Measurements from ENCODE around the gene CTF1. TPM values are rescaled to one million over a fixed set of nuclear protein-coding genes. Genes with fewer than 3 reads are reported as not detected.
"Not testable (repeated sequence)": the region's sequence is repeated elsewhere in the genome, so short reads cannot be mapped to it uniquely, and the experiment has no call there.

The CTF1 gene
- total RNA-seq, 1 experiment from 2014 or later, result 11.6 TPM

DNA sequence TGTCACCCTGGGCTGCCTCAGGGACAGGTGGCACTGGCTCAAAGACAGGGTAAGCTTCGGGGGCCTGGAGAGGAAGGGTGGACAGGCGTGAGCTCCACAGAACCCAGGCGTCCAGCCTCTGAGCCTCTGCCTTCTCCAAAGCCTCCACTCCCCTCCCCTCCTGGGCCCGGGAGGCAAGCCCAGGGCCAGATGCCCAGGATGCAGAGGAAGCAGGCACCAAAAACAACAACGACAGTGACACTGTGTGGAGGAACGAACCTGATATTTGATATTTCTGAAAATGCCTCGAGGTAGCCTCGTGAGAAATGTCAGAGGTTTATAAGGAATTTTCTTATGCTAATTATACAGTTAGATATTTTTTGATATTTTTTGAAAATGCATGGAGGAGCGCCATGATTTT lies 8.5 kb upstream of the CTF1 start:
- BruUV-seq (replicated peaks), result no TSS peak
- Histone ChIP-seq H2AFZ (no peak overlapping the region), H3K27me3 (ENCODE audit: insufficient read depth, low read depth) (no peaks in the 10 kb centered on the region), H3K9me3 (ENCODE audit: insufficient read depth, low read depth) (no peaks in the 10 kb centered on the region), H3K9me2 (ENCODE audit: insufficient read depth) (no peaks in the 10 kb centered on the region), H3K79me2 (ENCODE audit: low read depth) (peaks cover 4% of the 10 kb centered on the region), H4K20me1 (ENCODE audit: insufficient read depth) (no peaks in the 10 kb centered on the region), H3K4me3 (no peak overlapping the region), H3K36me3 (ENCODE audit: low read depth) (0 out of 2 replicates have a peak, but pooled peaks cover 7% of the 10 kb centered on the region), H3K4me2 (no peak overlapping the region), H3F3A (ENCODE audit: insufficient read depth, low read depth) (peaks cover 20% of the 10 kb centered on the region; the same call in 1 of the 2 replicates), H3K4me1 (replicated peaks; ENCODE audit: insufficient read depth) (peaks cover 3% of the 10 kb centered on the region), H3K27ac (no peak overlapping the region)
- ChIA-PET CTCF (no interaction called here), POLR2A (ENCODE audit: unreplicated experiment) (interaction anchor here (0.6 kb wide), 1 partner anchor 29 kb away, joined by 5 read pairs; no protein-coding TSS in a partner anchor)
- no peak for TF ChIP-seq EZH2 (IDR thresholded peaks at IDR 0.05; ENCODE audit: low read depth)
- TF ChIP-seq, protein P1, sequence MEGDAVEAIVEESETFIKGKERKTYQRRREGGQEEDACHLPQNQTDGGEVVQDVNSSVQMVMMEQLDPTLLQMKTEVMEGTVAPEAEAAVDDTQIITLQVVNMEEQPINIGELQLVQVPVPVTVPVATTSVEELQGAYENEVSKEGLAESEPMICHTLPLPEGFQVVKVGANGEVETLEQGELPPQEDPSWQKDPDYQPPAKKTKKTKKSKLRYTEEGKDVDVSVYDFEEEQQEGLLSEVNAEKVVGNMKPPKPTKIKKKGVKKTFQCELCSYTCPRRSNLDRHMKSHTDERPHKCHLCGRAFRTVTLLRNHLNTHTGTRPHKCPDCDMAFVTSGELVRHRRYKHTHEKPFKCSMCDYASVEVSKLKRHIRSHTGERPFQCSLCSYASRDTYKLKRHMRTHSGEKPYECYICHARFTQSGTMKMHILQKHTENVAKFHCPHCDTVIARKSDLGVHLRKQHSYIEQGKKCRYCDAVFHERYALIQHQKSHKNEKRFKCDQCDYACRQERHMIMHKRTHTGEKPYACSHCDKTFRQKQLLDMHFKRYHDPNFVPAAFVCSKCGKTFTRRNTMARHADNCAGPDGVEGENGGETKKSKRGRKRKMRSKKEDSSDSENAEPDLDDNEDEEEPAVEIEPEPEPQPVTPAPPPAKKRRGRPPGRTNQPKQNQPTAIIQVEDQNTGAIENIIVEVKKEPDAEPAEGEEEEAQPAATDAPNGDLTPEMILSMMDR (conservative IDR thresholded peaks at IDR 0.05), result no peak
- no peak for DNase-seq
- intact Hi-C loops (cut with micrococcal nuclease; ENCODE audit: unreplicated experiment), result no loop called here

DNA sequence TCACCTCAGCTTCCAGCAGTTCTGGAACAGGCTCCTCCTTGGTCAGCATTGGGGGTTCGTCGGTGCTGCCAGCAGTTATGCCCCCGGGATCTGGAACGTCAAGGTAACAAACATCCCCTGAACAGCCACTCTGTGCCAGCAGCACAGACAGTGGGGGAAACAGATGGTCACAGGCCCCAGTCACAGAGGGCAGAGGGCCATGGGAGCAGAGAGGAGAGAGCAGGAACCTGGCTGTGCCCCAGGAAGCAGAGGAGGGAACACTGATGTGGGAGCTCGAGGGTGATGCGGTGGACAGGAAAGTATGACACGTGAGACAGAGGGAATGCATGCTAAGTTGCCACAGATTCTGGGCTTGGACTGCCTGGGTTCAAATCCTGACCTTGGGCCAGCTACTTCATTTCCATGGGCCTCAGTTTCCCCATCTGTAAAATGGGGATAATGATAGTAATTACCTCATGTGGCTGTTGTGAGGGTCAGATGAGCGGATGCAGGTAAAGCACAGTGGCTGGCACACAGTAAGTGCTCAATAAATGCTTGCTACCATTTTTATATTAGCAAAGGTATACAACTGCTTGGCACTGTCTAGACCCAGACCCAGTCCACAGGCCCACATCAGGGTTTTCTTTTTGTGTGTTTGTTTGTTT lies 7.4 kb upstream of the CTF1 start:
- no peaks in the 10 kb centered on the region for H3K27me3 ChIP-seq (ENCODE audit: insufficient read depth, low read depth)
- POLR2A ChIA-PET (ENCODE audit: unreplicated experiment), result no interaction called here
- CTCF ChIA-PET, result no interaction called here
- TF ChIP-seq EZH2 (IDR thresholded peaks at IDR 0.05; ENCODE audit: low read depth), result no peak
- TF ChIP-seq, protein P1 (conservative IDR thresholded peaks at IDR 0.05), result no peak
- H3K36me3 ChIP-seq (ENCODE audit: low read depth), result 0 out of 2 replicates have a peak, but pooled peaks cover 7% of the 10 kb centered on the region
- no peaks in the 10 kb centered on the region for H3K9me3 ChIP-seq (ENCODE audit: insufficient read depth, low read depth)
- no peak overlapping the region for H3K4me3 ChIP-seq
- peaks cover 9% of the 10 kb centered on the region for H3K79me2 ChIP-seq (ENCODE audit: low read depth)
- no peak overlapping the region for H3K27ac ChIP-seq
- intact Hi-C loops (cut with micrococcal nuclease; ENCODE audit: unreplicated experiment), result no loop called here
- no TSS peak for BruUV-seq (replicated peaks)
- H3F3A ChIP-seq (ENCODE audit: insufficient read depth, low read depth), result peaks cover 20% of the 10 kb centered on the region; the same call in 1 of the 2 replicates
- no peaks in the 10 kb centered on the region for H4K20me1 ChIP-seq (ENCODE audit: insufficient read depth)
- H3K4me2 ChIP-seq, result no peak overlapping the region
- peaks cover 8% of the 10 kb centered on the region for H3K4me1 ChIP-seq (replicated peaks; ENCODE audit: insufficient read depth)
- H3K9me2 ChIP-seq (ENCODE audit: insufficient read depth), result no peaks in the 10 kb centered on the region
- no peak for DNase-seq
- H2AFZ ChIP-seq, result no peak overlapping the region

DNA sequence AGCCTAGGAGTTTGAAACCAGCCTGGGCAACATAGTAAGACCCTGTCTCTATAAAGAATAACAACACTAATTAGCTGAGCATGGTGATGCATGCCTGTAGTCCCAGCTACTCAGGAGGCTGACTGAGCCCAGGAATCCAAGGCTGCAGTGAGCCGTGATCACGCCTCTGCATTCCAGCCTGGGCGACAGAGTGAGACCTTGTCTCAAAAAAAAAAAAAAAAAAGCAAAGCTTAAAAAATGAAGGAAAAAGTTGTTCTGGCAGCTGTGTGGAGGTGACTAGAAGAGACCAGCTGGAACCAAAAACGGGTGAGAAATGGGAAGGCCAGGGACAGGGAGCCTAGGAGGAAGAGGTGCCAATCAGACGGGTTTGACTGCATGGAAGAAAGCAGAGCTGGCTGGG lies 6.7 kb upstream of the CTF1 start:
- H3K27me3 ChIP-seq (ENCODE audit: insufficient read depth, low read depth), result no peaks in the 10 kb centered on the region
- H3K4me1 ChIP-seq (replicated peaks; ENCODE audit: insufficient read depth), result peaks cover 15% of the 10 kb centered on the region
- POLR2A ChIA-PET (ENCODE audit: unreplicated experiment), result no interaction called here
- H3K9me3 ChIP-seq (ENCODE audit: insufficient read depth, low read depth), result no peaks in the 10 kb centered on the region
- CTCF ChIA-PET, result interaction anchor here (0.7 kb wide), 1 partner anchor 53 kb away, joined by 6 read pairs; no protein-coding TSS in a partner anchor
- no TSS peak for BruUV-seq (replicated peaks)
- TF ChIP-seq, protein P1 (conservative IDR thresholded peaks at IDR 0.05), result no peak
- no peak for TF ChIP-seq EZH2 (IDR thresholded peaks at IDR 0.05; ENCODE audit: low read depth)
- H3K27ac ChIP-seq, result no peak overlapping the region
- H3K4me3 ChIP-seq, result no peak overlapping the region
- 0 out of 2 replicates have a peak, but pooled peaks cover 4% of the 10 kb centered on the region for H3K36me3 ChIP-seq (ENCODE audit: low read depth)
- no peak overlapping the region for H2AFZ ChIP-seq
- intact Hi-C loops (cut with micrococcal nuclease; ENCODE audit: unreplicated experiment), result no loop called here
- H4K20me1 ChIP-seq (ENCODE audit: insufficient read depth), result no peaks in the 10 kb centered on the region
- no peak overlapping the region for H3K4me2 ChIP-seq
- peaks cover 26% of the 10 kb centered on the region for H3F3A ChIP-seq (ENCODE audit: insufficient read depth, low read depth)
- no peaks in the 10 kb centered on the region for H3K9me2 ChIP-seq (ENCODE audit: insufficient read depth)
- DNase-seq, result no peak
- H3K79me2 ChIP-seq (ENCODE audit: low read depth), result peaks cover 9% of the 10 kb centered on the region

DNA sequence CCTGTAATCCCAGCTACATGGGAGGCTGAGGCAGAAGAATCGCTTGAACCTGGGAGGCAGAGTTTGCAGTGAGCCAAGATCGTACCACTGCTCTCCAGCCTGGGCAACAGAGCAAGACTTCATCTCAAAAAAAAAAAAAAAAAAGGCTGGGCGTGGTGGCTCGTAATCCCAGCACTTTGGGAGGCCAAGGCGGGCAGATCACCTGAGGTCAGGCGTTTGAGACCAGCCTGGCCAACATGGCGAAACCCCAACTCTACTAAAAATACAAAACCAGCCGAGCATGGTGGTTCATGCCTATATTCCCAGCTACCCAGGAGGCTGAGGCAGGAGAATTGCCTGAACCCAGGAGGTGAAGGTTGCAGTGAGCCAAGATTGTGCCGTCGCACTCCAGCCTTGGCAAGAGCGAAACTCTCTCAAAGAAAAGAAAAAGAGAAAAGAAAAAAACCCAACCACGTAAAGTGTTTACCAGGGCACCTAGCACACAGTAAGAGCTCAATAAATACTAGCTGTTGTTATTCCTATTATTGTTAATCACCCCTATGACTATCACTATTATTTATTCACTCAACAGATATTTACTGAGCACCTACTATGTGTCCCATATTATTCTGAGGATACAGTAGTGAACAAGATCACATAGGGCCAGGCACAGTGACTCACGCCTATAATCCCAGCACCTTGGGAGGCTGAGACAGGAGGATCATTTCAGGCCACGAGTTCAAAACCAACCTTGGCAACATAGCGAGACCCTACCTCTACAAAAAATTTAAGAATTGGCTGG lies 5.2 kb upstream of the CTF1 start:
- H3K27me3 ChIP-seq (ENCODE audit: insufficient read depth, low read depth); H3K79me2 ChIP-seq (ENCODE audit: low read depth); H3K9me2 ChIP-seq (ENCODE audit: insufficient read depth); H3K36me3 ChIP-seq (ENCODE audit: low read depth); H3K27ac ChIP-seq; H2AFZ ChIP-seq; H4K20me1 ChIP-seq (ENCODE audit: insufficient read depth); intact Hi-C loops (cut with micrococcal nuclease; ENCODE audit: unreplicated experiment); H3K9me3 ChIP-seq (ENCODE audit: insufficient read depth, low read depth); H3K4me2 ChIP-seq; POLR2A ChIA-PET (ENCODE audit: unreplicated experiment); DNase-seq; BruUV-seq (replicated peaks); H3K4me3 ChIP-seq: not testable (repeated sequence)
- Histone ChIP-seq H3K4me1 (replicated peaks; ENCODE audit: insufficient read depth) (peaks cover 28% of the 10 kb centered on the region), H3F3A (ENCODE audit: insufficient read depth, low read depth) (peaks cover 26% of the 10 kb centered on the region)
- CTCF ChIA-PET, result interaction anchor here (0.7 kb wide), 1 partner anchor 40 kb away, joined by 4 read pairs; no protein-coding TSS in a partner anchor
